ENCODE results near the gene LEFTY2.

DNA sequence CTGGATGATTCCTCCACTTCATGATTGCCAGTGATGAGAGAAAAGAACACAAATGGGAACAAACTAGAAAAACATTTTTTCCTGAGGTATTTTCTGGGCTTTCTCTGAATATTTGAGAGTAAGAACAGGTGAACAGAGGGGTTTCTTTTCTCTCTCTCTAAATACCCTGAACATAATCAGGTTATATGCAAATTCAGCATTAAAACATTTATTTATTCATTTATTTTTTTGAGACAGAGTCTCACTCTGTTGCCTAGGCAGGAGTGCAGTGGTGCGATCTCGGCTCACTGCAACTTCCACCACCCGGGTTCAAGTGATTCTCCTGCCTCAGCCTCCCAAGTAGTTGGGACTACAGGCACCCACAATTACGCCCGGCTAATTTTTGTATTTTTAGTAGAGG lies 5.8 kb upstream of the LEFTY2 start:
- TF ChIP-seq, protein P1, sequence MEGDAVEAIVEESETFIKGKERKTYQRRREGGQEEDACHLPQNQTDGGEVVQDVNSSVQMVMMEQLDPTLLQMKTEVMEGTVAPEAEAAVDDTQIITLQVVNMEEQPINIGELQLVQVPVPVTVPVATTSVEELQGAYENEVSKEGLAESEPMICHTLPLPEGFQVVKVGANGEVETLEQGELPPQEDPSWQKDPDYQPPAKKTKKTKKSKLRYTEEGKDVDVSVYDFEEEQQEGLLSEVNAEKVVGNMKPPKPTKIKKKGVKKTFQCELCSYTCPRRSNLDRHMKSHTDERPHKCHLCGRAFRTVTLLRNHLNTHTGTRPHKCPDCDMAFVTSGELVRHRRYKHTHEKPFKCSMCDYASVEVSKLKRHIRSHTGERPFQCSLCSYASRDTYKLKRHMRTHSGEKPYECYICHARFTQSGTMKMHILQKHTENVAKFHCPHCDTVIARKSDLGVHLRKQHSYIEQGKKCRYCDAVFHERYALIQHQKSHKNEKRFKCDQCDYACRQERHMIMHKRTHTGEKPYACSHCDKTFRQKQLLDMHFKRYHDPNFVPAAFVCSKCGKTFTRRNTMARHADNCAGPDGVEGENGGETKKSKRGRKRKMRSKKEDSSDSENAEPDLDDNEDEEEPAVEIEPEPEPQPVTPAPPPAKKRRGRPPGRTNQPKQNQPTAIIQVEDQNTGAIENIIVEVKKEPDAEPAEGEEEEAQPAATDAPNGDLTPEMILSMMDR (IDR thresholded peaks at IDR 0.05), result no peak
- no peak for TF ChIP-seq EZH2 (IDR thresholded peaks at IDR 0.05; ENCODE audit: borderline replicate concordance, insufficient read depth, low read depth, low read length, poor library complexity, severe bottlenecking)
